CD4-positive, alpha-beta T cell treated with Interleukin-21 for 1 hour (primary cell): Measurements from ENCODE around the gene PHC2.

Experiments used
- DNase-seq: peaks from one replicate; pipeline ENCODE4 v3.0.0-alpha.2; 2020

The PHC2 gene

GRCh38 chr1:33430692-33431593 lies at the start of gene PHC2:
PHC2 (minus strand) TSS chr1:33431095; CDS start chr1:33375539, 55,556 bp downstream.
- DNase-seq, result peak; percentile 94

- DNase-seq, result no peak
Observed at GRCh38 chr1:33477451-33477850, 46.6 kb upstream of the PHC2 start.

GRCh38 chr1:33473900-33474299 lies 43.0 kb upstream of the PHC2 start:
- no peak for DNase-seq

GRCh38 chr1:33472269-33472980 lies 41.5 kb upstream of the PHC2 start, which contains the start of gene ZSCAN20:
ZSCAN20 (plus strand) TSS chr1:33472645; CDS start chr1:33479289, 6,644 bp downstream.
- DNase-seq, result peak; percentile 89

GRCh38 chr1:33471416-33471815 lies 40.5 kb upstream of the PHC2 start:
- DNase-seq, result no peak

- peak; percentile 61 for DNase-seq
Observed at GRCh38 chr1:33470495-33471012, 39.7 kb upstream of the PHC2 start.

GRCh38 chr1:33469691-33470090 lies 38.8 kb upstream of the PHC2 start:
- DNase-seq, result no peak

GRCh38 chr1:33468967-33469366 lies 38.1 kb upstream of the PHC2 start:
- DNase-seq, result no peak

- DNase-seq, result no peak
Observed at GRCh38 chr1:33468531-33468930, 37.6 kb upstream of the PHC2 start.

- DNase-seq, result no peak
Observed at GRCh38 chr1:33468011-33468410, 37.1 kb upstream of the PHC2 start.

GRCh38 chr1:33466159-33466558 lies 35.3 kb upstream of the PHC2 start:
- DNase-seq, result no peak

- no peak for DNase-seq
Observed at GRCh38 chr1:33465316-33465715, 34.4 kb upstream of the PHC2 start.

GRCh38 chr1:33464552-33464951 lies 33.7 kb upstream of the PHC2 start:
- no peak for DNase-seq

GRCh38 chr1:33462405-33463164 lies 31.7 kb upstream of the PHC2 start:
- DNase-seq, result no peak

GRCh38 chr1:33460947-33461629 lies 30.2 kb upstream of the PHC2 start:
- peak; percentile 9 for DNase-seq

GRCh38 chr1:33460144-33460543 lies 29.2 kb upstream of the PHC2 start:
- no peak for DNase-seq

- DNase-seq, result no peak
Observed at GRCh38 chr1:33459691-33460090, 28.8 kb upstream of the PHC2 start.

- DNase-seq, result no peak
Observed at GRCh38 chr1:33456502-33456886, 25.6 kb upstream of the PHC2 start.

GRCh38 chr1:33455539-33456501 lies 24.9 kb upstream of the PHC2 start:
- peak; percentile 50 for DNase-seq

- no peak for DNase-seq
Observed at GRCh38 chr1:33454646-33455282, 23.9 kb upstream of the PHC2 start.

- no peak for DNase-seq
Observed at GRCh38 chr1:33446590-33446989, 15.7 kb upstream of the PHC2 start.
